Colonic mucosa (tissue), 4 donors: ENCODE results near the gene LRIG1. TPM values are rescaled to one million over a fixed set of nuclear protein-coding genes. Genes with fewer than 3 reads are reported as not detected.

Experiments used
- DNase-seq: peaks from one replicate; pipeline ENCODE4 v3.0.0-alpha.2; 2020
- H3K27ac ChIP-seq: fragments of 200-600 bp; one replicate; pipeline ENCODE4 v1.8.0; 2021
- H3K27me3 ChIP-seq: fragments of 200-600 bp; one replicate; pipeline ENCODE4 v1.8.0; 2021
- H3K36me3 ChIP-seq: fragments of 200-600 bp; one replicate; pipeline ENCODE4 v1.8.0; 2021
- H3K4me1 ChIP-seq: fragments of 200-600 bp; one replicate; pipeline ENCODE4 v1.8.0; 2021; ENCODE audit warnings: mild to moderate bottlenecking
- H3K4me3 ChIP-seq: fragments of 200-600 bp; one replicate; pipeline ENCODE4 v1.8.0; 2021
- H3K9ac ChIP-seq, 2 donors: one replicate each; pipeline ENCODE4 v1.7.0; 2013; ENCODE audit warnings: control low read depth in 2 of 2, low read depth in 2 of 2, low read length in 2 of 2
- H3K9me3 ChIP-seq: fragments of 200-600 bp; one replicate; pipeline ENCODE4 v1.8.0; 2021
- intact Hi-C: fragments of 100-400 bp; cut with DNase I; formaldehyde crosslinking; loops from one replicate; pipeline ENCODE4 v1.14.1; 2022
- total RNA-seq, 2 donors: library from RNA; stranded (reverse); fragmentation: NEBNext Ultra II Directional in 1 of 2; extraction: Animal tissue kit (Norgen Biotek cat#: 25700) in 1 of 2; gene quantifications; one replicate each; pipeline ENCODE4 v1.2.1, GENCODE V29; 2021
- TF ChIP-seq, protein P1 (sequence below): fragments of 200-600 bp; IDR thresholded peaks from one replicate; pipeline ENCODE4 v1.8.0; 2022; ENCODE audit warnings: antibody characterized with exemption, mild to moderate bottlenecking
- donor health status: healthy.
- donor health status: DM: no; HTN: no; CAD: no.
- donor health status: DM: no; HTN: no; CAD: no.

LRIG1 gene
- total RNA-seq, 2 donors from 2014 or later = 43.9 to 57.5 TPM

DNA sequence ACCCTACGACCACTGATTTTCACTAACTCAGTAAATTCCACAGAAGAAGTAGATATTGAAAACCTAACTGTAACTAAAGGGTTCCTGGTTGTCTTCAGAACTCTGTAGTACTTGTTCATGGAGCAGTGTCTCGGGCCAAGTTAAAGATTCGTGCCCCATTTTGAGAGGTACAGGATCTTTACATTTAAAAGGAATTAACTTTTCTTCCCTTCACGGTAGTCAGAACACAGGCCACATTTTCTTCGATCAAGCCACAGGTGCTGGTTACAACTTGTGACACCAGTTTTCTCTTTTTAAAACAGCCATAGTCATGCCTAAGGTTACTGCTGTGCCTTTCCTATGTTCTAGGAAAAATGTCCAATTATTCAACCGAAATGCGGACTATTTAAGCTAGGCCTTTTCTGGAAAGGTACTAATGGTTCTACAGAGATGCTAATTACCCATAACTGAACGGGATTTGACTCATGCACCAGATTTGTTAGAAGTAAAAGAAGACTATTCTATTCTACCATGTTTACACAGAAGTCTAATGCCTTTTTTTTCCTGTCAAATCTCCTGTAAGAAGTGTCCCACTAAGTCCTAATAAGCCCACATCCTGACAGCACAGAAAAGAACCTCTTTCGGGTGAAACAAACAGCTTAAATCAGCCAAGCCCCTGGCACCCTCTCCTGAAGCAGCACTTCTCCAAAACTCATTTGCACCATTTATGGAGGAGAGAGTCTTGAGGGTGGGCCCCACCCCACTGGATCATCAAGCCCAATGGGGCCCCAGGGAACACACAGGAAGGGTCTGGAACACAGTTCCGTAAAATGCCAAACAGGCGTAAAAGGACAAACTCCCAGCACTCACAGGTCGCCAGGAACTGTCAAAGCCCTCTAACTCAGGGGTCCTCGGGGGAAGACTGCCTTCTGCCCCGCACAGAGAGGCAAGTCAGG, 1.9 kb downstream of the LRIG1 start:
- Histone ChIP-seq H3K4me1 (peaks cover 13% of the 10 kb centered on the region), H3K9ac (peak overlapping the region; percentile 60 to 93), H3K27me3 (no peaks in the 10 kb centered on the region), H3K9me3 (no peaks in the 10 kb centered on the region), H3K36me3 (no peaks in the 10 kb centered on the region), H3K4me3 (peak overlapping the region; percentile 90), H3K27ac (peak overlapping the region; percentile 90)
- intact Hi-C loops = loop anchor here (10.0 kb wide), 1 partner anchor 94 kb away; no protein-coding TSS in a partner anchor
- peak; percentile 58 for DNase-seq
- TF ChIP-seq, protein P1, sequence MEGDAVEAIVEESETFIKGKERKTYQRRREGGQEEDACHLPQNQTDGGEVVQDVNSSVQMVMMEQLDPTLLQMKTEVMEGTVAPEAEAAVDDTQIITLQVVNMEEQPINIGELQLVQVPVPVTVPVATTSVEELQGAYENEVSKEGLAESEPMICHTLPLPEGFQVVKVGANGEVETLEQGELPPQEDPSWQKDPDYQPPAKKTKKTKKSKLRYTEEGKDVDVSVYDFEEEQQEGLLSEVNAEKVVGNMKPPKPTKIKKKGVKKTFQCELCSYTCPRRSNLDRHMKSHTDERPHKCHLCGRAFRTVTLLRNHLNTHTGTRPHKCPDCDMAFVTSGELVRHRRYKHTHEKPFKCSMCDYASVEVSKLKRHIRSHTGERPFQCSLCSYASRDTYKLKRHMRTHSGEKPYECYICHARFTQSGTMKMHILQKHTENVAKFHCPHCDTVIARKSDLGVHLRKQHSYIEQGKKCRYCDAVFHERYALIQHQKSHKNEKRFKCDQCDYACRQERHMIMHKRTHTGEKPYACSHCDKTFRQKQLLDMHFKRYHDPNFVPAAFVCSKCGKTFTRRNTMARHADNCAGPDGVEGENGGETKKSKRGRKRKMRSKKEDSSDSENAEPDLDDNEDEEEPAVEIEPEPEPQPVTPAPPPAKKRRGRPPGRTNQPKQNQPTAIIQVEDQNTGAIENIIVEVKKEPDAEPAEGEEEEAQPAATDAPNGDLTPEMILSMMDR = no peak

DNA sequence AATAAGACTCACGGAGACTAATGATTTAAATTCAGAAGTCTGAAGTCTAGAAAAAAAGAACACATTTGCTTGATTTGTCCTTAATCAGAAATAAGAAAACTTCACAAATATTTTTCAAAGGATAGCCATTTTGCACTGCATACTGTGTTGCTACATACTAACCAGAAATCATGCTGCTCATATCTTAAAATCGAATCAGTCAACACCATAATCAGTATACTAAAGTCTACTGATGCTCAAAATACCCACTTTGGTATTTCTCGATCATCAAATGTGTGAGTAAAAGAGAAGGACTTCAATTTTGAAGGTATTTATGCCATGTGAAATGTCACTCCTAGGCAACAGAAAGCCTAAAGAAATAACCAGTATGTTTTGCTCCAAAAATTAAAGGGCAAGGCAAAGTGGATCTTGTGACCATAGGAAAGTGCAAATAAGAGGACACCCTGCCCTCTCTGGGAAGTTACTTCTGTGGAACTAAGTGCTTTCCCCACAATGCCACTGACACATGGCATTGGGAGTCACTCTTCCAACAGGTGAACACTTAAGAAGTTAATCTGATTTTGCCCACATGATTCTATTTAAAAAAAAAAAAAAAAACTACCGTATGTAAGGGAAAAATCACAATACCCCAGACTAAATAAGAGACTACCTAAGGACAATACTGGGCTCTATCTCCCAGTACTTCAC, 2.7 kb downstream of the LRIG1 start:
- TF ChIP-seq, protein P1 = no peak
- peak overlapping the region; percentile 90 for H3K27ac ChIP-seq
- no peak for DNase-seq
- H3K9me3 ChIP-seq = no peaks in the 10 kb centered on the region
- peak overlapping the region in 1 of 2 donors; percentile 93 for H3K9ac ChIP-seq
- no peaks in the 10 kb centered on the region for H3K36me3 ChIP-seq
- H3K27me3 ChIP-seq = no peaks in the 10 kb centered on the region
- H3K4me1 ChIP-seq = peaks cover 15% of the 10 kb centered on the region
- intact Hi-C loops = loop anchor here (10.0 kb wide), 1 partner anchor 93 kb away; no protein-coding TSS in a partner anchor
- peak overlapping the region; percentile 90 for H3K4me3 ChIP-seq

GRCh38 chr3:66497288-66497984, 3.4 kb downstream of the LRIG1 start:
- Histone ChIP-seq H3K36me3 (no peaks in the 10 kb centered on the region), H3K27me3 (no peaks in the 10 kb centered on the region), H3K9ac (peak overlapping the region in 1 of 2 donors; percentile 93), H3K4me1 (peaks cover 21% of the 10 kb centered on the region), H3K9me3 (no peaks in the 10 kb centered on the region), H3K27ac (peak overlapping the region; percentile 42), H3K4me3 (no peak overlapping the region)
- intact Hi-C loops = loop anchor here (10.0 kb wide), 1 partner anchor 93 kb away; no protein-coding TSS in a partner anchor
- TF ChIP-seq, protein P1 = no peak
- no peak for DNase-seq

DNA sequence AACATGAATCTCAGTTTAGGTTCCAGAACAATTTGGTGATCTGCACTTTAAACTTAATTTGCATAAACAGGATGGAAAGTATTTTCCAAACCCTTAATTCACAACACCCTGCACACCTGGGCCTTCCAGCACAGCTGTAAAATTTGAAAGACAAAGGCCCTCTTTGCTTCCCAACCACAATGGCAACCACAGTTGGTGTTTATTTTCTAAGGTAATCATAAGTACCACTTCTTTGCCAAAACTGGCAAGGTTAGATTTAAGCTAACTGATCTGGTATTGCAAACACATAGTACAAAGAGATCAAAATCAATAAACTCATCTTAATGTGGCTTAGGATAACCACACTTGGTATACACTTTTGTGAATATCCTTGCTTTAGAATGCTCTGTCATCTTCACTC, 4.1 kb downstream of the LRIG1 start:
- H3K27me3 ChIP-seq = no peaks in the 10 kb centered on the region
- H3K4me1 ChIP-seq = peaks cover 21% of the 10 kb centered on the region
- H3K9ac ChIP-seq = no peak overlapping the region
- intact Hi-C loops = loop anchor here (10.0 kb wide), 1 partner anchor 92 kb away; no protein-coding TSS in a partner anchor
- no peak overlapping the region for H3K4me3 ChIP-seq
- TF ChIP-seq, protein P1 = no peak
- no peaks in the 10 kb centered on the region for H3K36me3 ChIP-seq
- no peak for DNase-seq
- H3K27ac ChIP-seq = peak overlapping the region; percentile 42
- no peaks in the 10 kb centered on the region for H3K9me3 ChIP-seq

DNA sequence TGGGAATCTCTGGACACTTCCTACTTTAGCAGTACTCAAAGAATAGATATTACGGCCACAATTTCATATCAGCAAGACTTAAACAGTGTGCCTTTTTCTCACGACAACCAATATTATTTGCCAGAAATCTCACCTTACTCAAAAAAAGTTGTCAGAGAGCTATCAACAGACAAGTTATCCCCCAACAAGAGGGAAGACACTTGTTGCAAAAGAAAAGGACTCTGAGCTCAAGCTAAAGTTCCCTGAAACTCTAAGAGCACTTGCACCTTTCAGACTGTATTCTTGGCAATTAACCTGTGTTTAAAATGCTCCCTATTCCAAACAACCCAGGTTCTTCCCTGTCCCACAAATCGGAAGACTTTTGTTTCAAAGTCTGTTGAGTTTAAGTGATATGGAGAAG, 4.5 kb downstream of the LRIG1 start:
- no peak for DNase-seq
- Histone ChIP-seq H3K9me3 (no peaks in the 10 kb centered on the region), H3K9ac (peak overlapping the region in 1 of 2 donors; percentile 43), H3K4me3 (no peak overlapping the region), H3K27me3 (no peaks in the 10 kb centered on the region), H3K36me3 (no peaks in the 10 kb centered on the region), H3K4me1 (peaks cover 21% of the 10 kb centered on the region), H3K27ac (peak overlapping the region; percentile 42)
- intact Hi-C loops = loop anchor here (10.0 kb wide), 1 partner anchor 92 kb away; no protein-coding TSS in a partner anchor
- TF ChIP-seq, protein P1 = no peak
